Lower leg skin (tissue), 3 donors: ENCODE results near the gene CTAGE6.
"Not testable (repeated sequence)": the region's sequence is repeated elsewhere in the genome, so short reads cannot be mapped to it uniquely, and the experiment has no call there.

Experiments
- CTCF ChIP-seq, 3 donors: fragments of 450-650 bp; IDR thresholded peaks; one replicate each; pipeline ENCODE4 v1.5.1; 2016; ENCODE audit warnings: antibody characterized with exemption in 3 of 3, mild to moderate bottlenecking in 3 of 3, moderate library complexity in 2 of 3
- POLR2A ChIP-seq, 2 donors: fragments of 450-650 bp; IDR thresholded peaks; one replicate each; pipeline ENCODE4 v1.6.1; 2016 to 2017; ENCODE audit warnings: antibody characterized with exemption in 2 of 2, mild to moderate bottlenecking in 1 of 2, moderate library complexity in 1 of 2

GRCh38 chr7:143772738-143773468 lies 15.4 kb upstream of the CTAGE6 start:
- not testable (repeated sequence) for TF ChIP-seq CTCF, POLR2A (IDR thresholded peaks at IDR 0.05)
